NCI-H146 (cell line): ENCODE data around the gene ALDH1A3.

Experiments used
- DNase-seq: peaks from one replicate; lab custom pipeline; 2025; lab: John Stamatoyannopoulos, UW

The ALDH1A3 gene

GRCh38 chr15:100881573-100882336, 2.1 kb downstream of the ALDH1A3 start:
- no peak for DNase-seq

GRCh38 chr15:100885116-100885515, 5.5 kb downstream of the ALDH1A3 start:
- no peak for DNase-seq

GRCh38 chr15:100885811-100886210, 6.2 kb downstream of the ALDH1A3 start:
- no peak for DNase-seq

GRCh38 chr15:100887211-100887913, 7.7 kb downstream of the ALDH1A3 start:
- DNase-seq: no peak

GRCh38 chr15:100889385-100890050, 9.9 kb downstream of the ALDH1A3 start:
- no peak for DNase-seq

- DNase-seq: no peak
Measured at GRCh38 chr15:100890051-100890720, 10.6 kb downstream of the ALDH1A3 start.

- DNase-seq: no peak
Measured at GRCh38 chr15:100890850-100891249, 11.2 kb downstream of the ALDH1A3 start.

- no peak for DNase-seq
Measured at GRCh38 chr15:100891307-100892012, 11.8 kb downstream of the ALDH1A3 start.

- no peak for DNase-seq
Measured at GRCh38 chr15:100892013-100892355, 12.4 kb downstream of the ALDH1A3 start.

- DNase-seq: no peak
Measured at GRCh38 chr15:100893261-100893963, 13.8 kb downstream of the ALDH1A3 start.

- DNase-seq: no peak
Measured at GRCh38 chr15:100893964-100894295, 14.3 kb downstream of the ALDH1A3 start.

GRCh38 chr15:100895721-100896120, 16.1 kb downstream of the ALDH1A3 start:
- DNase-seq: no peak

GRCh38 chr15:100897221-100898151, 17.9 kb downstream of the ALDH1A3 start:
- DNase-seq: no peak

- no peak for DNase-seq
Measured at GRCh38 chr15:100898152-100898490, 18.5 kb downstream of the ALDH1A3 start.

GRCh38 chr15:100898661-100899462, 19.2 kb downstream of the ALDH1A3 start:
- no peak for DNase-seq

GRCh38 chr15:100899601-100900000, 20.0 kb downstream of the ALDH1A3 start:
- no peak for DNase-seq

- no peak for DNase-seq
Measured at GRCh38 chr15:100900136-100900794, 20.6 kb downstream of the ALDH1A3 start.

GRCh38 chr15:100900795-100901169, 21.2 kb downstream of the ALDH1A3 start:
- DNase-seq: no peak

- no peak for DNase-seq
Measured at GRCh38 chr15:100901296-100901695, 21.7 kb downstream of the ALDH1A3 start.
